GM12892 (cell line): ENCODE data around the gene HOXA4.

Source experiments
- POLR2A ChIP-seq: IDR thresholded peaks from 2 replicates; pipeline ENCODE4 v1.6.1; 2011; ENCODE audit warnings: low read depth, low read length, control low read depth
- POLR2AphosphoS5 ChIP-seq: IDR thresholded peaks from 2 replicates; pipeline ENCODE4 v1.6.1; 2011; ENCODE audit warnings: low read depth, low read length, control low read depth
- TAF1 ChIP-seq: IDR thresholded peaks from 2 replicates; pipeline ENCODE4 v1.6.1; 2011; ENCODE audit warnings: low read depth, mild to moderate bottlenecking, control low read depth, low read length, borderline replicate concordance

- TF ChIP-seq POLR2AphosphoS5 (no peak), POLR2A (no peak), TAF1 (no peak)
Measured at GRCh38 chr7:27123477-27124053, 7.0 kb downstream of the HOXA4 start.
